ENCODE results near the gene DUSP6. TPM values are rescaled to one million over a fixed set of nuclear protein-coding genes. Genes with fewer than 3 reads are reported as not detected.

Gene DUSP6
- total and polyA plus RNA-seq, 2 of the 13 experiments (the other 11 are each of a cell fraction or from before 2014, with no cell fraction given): 40.9 to 161 TPM

DNA sequence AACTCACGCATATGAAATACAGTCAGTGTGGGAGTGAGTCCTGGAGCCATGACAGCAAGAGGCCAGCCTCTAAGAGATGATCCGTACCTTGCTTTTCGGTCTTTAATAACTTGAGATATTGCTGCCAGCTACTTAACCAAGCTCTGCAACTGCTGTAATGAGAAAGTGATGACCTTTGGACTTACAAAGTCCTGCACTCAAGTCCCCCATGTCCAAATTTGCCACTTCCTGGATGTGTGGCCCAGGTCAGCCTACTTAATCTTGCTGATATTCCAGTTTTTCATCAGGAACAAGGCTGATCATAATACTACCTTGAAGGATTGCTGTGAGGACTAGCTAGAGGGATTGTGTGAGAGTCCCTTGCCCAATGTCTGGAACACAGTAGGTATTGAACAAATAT is 33.8 kb upstream of the DUSP6 start (continued):
- TF ChIP-seq, protein P1, sequence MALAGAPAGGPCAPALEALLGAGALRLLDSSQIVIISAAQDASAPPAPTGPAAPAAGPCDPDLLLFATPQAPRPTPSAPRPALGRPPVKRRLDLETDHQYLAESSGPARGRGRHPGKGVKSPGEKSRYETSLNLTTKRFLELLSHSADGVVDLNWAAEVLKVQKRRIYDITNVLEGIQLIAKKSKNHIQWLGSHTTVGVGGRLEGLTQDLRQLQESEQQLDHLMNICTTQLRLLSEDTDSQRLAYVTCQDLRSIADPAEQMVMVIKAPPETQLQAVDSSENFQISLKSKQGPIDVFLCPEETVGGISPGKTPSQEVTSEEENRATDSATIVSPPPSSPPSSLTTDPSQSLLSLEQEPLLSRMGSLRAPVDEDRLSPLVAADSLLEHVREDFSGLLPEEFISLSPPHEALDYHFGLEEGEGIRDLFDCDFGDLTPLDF (CRISPR knock-in tag; IDR thresholded peaks at IDR 0.05): no peak
- TF ChIP-seq YEATS2 (CRISPR knock-in tag; IDR thresholded peaks at IDR 0.05; ENCODE audit: borderline replicate concordance) (no peak), ZNF335 (CRISPR knock-in tag; IDR thresholded peaks at IDR 0.05) (no peak), PITX1 (CRISPR knock-in tag; IDR thresholded peaks at IDR 0.05) (no peak), REPIN1 (CRISPR knock-in tag; IDR thresholded peaks at IDR 0.05; ENCODE audit: borderline replicate concordance, low read depth) (no peak), ZNF619 (CRISPR knock-in tag; IDR thresholded peaks at IDR 0.05) (no peak), HNRNPL (IDR thresholded peaks at IDR 0.05; ENCODE audit: low read depth, low read length) (no peak), HNF4A (CRISPR knock-in tag; IDR thresholded peaks at IDR 0.05) (peak; percentile 81), SP5 (CRISPR knock-in tag; IDR thresholded peaks at IDR 0.05; ENCODE audit: borderline replicate concordance, low read depth) (no peak), ZMYM2 (CRISPR knock-in tag; IDR thresholded peaks at IDR 0.05) (no peak), ZNF329 (CRISPR knock-in tag; IDR thresholded peaks at IDR 0.05; ENCODE audit: low read depth) (no peak), ZFP82 (CRISPR knock-in tag; IDR thresholded peaks at IDR 0.05; ENCODE audit: borderline replicate concordance) (no peak), NFE2 (CRISPR knock-in tag; IDR thresholded peaks at IDR 0.05) (no peak), MIER3 (CRISPR knock-in tag; IDR thresholded peaks at IDR 0.05; ENCODE audit: borderline replicate concordance) (no peak), REXO4 (CRISPR knock-in tag; IDR thresholded peaks at IDR 0.05; ENCODE audit: borderline replicate concordance) (no peak), ASH2L (IDR thresholded peaks at IDR 0.05; ENCODE audit: insufficient read length, low read depth, low read length) (no peak), ELF1 (CRISPR knock-in tag; IDR thresholded peaks at IDR 0.05) (peak; percentile 56), EP300 (IDR thresholded peaks at IDR 0.05; ENCODE audit: low read depth in 2 of 2, low read length in 2 of 2) (no peak), EP300 (CRISPR knock-in tag; IDR thresholded peaks at IDR 0.05; ENCODE audit: borderline replicate concordance) (no peak), ZNF30 (CRISPR knock-in tag; IDR thresholded peaks at IDR 0.05) (no peak), SIN3A (IDR thresholded peaks at IDR 0.05; ENCODE audit: borderline replicate concordance, low read depth, low read length) (no peak), MAFF (IDR thresholded peaks at IDR 0.05; ENCODE audit: low read depth, low read length) (no peak)
- TF ChIP-seq, protein P2, sequence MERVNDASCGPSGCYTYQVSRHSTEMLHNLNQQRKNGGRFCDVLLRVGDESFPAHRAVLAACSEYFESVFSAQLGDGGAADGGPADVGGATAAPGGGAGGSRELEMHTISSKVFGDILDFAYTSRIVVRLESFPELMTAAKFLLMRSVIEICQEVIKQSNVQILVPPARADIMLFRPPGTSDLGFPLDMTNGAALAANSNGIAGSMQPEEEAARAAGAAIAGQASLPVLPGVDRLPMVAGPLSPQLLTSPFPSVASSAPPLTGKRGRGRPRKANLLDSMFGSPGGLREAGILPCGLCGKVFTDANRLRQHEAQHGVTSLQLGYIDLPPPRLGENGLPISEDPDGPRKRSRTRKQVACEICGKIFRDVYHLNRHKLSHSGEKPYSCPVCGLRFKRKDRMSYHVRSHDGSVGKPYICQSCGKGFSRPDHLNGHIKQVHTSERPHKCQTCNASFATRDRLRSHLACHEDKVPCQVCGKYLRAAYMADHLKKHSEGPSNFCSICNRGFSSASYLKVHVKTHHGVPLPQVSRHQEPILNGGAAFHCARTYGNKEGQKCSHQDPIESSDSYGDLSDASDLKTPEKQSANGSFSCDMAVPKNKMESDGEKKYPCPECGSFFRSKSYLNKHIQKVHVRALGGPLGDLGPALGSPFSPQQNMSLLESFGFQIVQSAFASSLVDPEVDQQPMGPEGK (CRISPR knock-in tag; IDR thresholded peaks at IDR 0.05): no peak
- TF ChIP-seq, protein P3, sequence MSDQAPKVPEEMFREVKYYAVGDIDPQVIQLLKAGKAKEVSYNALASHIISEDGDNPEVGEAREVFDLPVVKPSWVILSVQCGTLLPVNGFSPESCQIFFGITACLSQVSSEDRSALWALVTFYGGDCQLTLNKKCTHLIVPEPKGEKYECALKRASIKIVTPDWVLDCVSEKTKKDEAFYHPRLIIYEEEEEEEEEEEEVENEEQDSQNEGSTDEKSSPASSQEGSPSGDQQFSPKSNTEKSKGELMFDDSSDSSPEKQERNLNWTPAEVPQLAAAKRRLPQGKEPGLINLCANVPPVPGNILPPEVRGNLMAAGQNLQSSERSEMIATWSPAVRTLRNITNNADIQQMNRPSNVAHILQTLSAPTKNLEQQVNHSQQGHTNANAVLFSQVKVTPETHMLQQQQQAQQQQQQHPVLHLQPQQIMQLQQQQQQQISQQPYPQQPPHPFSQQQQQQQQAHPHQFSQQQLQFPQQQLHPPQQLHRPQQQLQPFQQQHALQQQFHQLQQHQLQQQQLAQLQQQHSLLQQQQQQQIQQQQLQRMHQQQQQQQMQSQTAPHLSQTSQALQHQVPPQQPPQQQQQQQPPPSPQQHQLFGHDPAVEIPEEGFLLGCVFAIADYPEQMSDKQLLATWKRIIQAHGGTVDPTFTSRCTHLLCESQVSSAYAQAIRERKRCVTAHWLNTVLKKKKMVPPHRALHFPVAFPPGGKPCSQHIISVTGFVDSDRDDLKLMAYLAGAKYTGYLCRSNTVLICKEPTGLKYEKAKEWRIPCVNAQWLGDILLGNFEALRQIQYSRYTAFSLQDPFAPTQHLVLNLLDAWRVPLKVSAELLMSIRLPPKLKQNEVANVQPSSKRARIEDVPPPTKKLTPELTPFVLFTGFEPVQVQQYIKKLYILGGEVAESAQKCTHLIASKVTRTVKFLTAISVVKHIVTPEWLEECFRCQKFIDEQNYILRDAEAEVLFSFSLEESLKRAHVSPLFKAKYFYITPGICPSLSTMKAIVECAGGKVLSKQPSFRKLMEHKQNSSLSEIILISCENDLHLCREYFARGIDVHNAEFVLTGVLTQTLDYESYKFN (CRISPR knock-in tag; conservative IDR thresholded peaks at IDR 0.05): peak; percentile 60
